A673 (cell line): ENCODE data around the gene UBE2J1.
"Not testable (repeated sequence)": the region's sequence is repeated elsewhere in the genome, so short reads cannot be mapped to it uniquely, and the experiment has no call there.

Experiments used
- CTCF ChIP-seq: fragments of 300-800, 200-600 bp; sonication (generic); conservative IDR thresholded peaks from 2 replicates; pipeline ENCODE4 v1.5.1; 2017; ENCODE audit warnings: low read depth, mild to moderate bottlenecking, antibody characterized with exemption, low read length, moderate library complexity, mixed read lengths
- EZH2 ChIP-seq: fragments of 200-600 bp; sonication (generic); IDR thresholded peaks from 2 replicates; pipeline ENCODE4 v1.6.1; 2017; ENCODE audit warnings: borderline replicate concordance, low read depth, mild to moderate bottlenecking, mixed read lengths, antibody characterized with exemption, low read length; ENCODE audit not compliant: poor library complexity, severe bottlenecking

- not testable (repeated sequence) for TF ChIP-seq CTCF, EZH2
Measured at GRCh38 chr6:89295116-89295515, 57.4 kb downstream of the UBE2J1 start.
